Measurements from ENCODE around the gene ZGRF1.

Gene ZGRF1

GRCh38 chr4:112651641-112652040, 14.9 kb upstream of the ZGRF1 start:
- no peaks in the 10 kb centered on the region for H3K9me2 ChIP-seq (replicated peaks; ENCODE audit: control insufficient read depth, low read length)
- H3K4me3 ChIP-seq (ENCODE audit: low read length) = no peak overlapping the region
- no peaks in the 10 kb centered on the region for H3K27me3 ChIP-seq (ENCODE audit: control insufficient read depth, low read length)
- H4K20me1 ChIP-seq (ENCODE audit: control insufficient read depth, insufficient read depth, low read depth, low read length) = no peaks in the 10 kb centered on the region
- H3K79me2 ChIP-seq (ENCODE audit: control insufficient read depth, low read length) = no peaks in the 10 kb centered on the region
- no peak overlapping the region for H3K4me2 ChIP-seq (ENCODE audit: low read length)
- no peak overlapping the region for H3K27ac ChIP-seq (ENCODE audit: low read depth, low read length)
- peaks cover 2% of the 10 kb centered on the region; the same call in 1 of the 2 replicates for H3F3A ChIP-seq (ENCODE audit: control insufficient read depth, insufficient read depth)
- peaks cover 76% of the 10 kb centered on the region for H3K36me3 ChIP-seq (ENCODE audit: control insufficient read depth, low read length)
- no peak for TF ChIP-seq EZH2phosphoT487 (IDR thresholded peaks at IDR 0.05; ENCODE audit: borderline replicate concordance, low read length)
- H3K4me1 ChIP-seq (ENCODE audit: control insufficient read depth, low read length) = no peaks in the 10 kb centered on the region
- no peaks in the 10 kb centered on the region for H3K9me3 ChIP-seq (ENCODE audit: control insufficient read depth, insufficient read depth, low read length)

GRCh38 chr4:112650332-112650731, 13.6 kb upstream of the ZGRF1 start:
- H3K9me2 ChIP-seq (replicated peaks; ENCODE audit: control insufficient read depth, low read length) = no peaks in the 10 kb centered on the region
- peaks cover 75% of the 10 kb centered on the region for H3K36me3 ChIP-seq (ENCODE audit: control insufficient read depth, low read length)
- no peaks in the 10 kb centered on the region for H3K79me2 ChIP-seq (ENCODE audit: control insufficient read depth, low read length)
- no peaks in the 10 kb centered on the region for H3K27me3 ChIP-seq (ENCODE audit: control insufficient read depth, low read length)
- no peak overlapping the region for H3K4me3 ChIP-seq (ENCODE audit: low read length)
- no peaks in the 10 kb centered on the region for H4K20me1 ChIP-seq (ENCODE audit: control insufficient read depth, insufficient read depth, low read depth, low read length)
- no peaks in the 10 kb centered on the region for H3K4me1 ChIP-seq (ENCODE audit: control insufficient read depth, low read length)
- no peaks in the 10 kb centered on the region for H3K9me3 ChIP-seq (ENCODE audit: control insufficient read depth, insufficient read depth, low read length)
- no peak overlapping the region for H3K27ac ChIP-seq (ENCODE audit: low read depth, low read length)
- TF ChIP-seq CTCF (IDR thresholded peaks at IDR 0.05; ENCODE audit: low read depth, low read length, poor library complexity, severe bottlenecking) (no peak), EZH2phosphoT487 (IDR thresholded peaks at IDR 0.05; ENCODE audit: borderline replicate concordance, low read length) (no peak)
- H3K4me2 ChIP-seq (ENCODE audit: low read length) = no peak overlapping the region
- peaks cover 2% of the 10 kb centered on the region; the same call in 1 of the 2 replicates for H3F3A ChIP-seq (ENCODE audit: control insufficient read depth, insufficient read depth)

GRCh38 chr4:112649055-112649408, 12.3 kb upstream of the ZGRF1 start:
- Histone ChIP-seq H3K36me3 (ENCODE audit: control insufficient read depth, low read length) (peaks cover 67% of the 10 kb centered on the region), H3K79me2 (ENCODE audit: control insufficient read depth, low read length) (no peaks in the 10 kb centered on the region), H3K9me2 (replicated peaks; ENCODE audit: control insufficient read depth, low read length) (no peaks in the 10 kb centered on the region), H3K27me3 (ENCODE audit: control insufficient read depth, low read length) (no peaks in the 10 kb centered on the region), H3K4me2 (ENCODE audit: low read length) (no peak overlapping the region), H3K27ac (ENCODE audit: low read depth, low read length) (no peak overlapping the region), H4K20me1 (ENCODE audit: control insufficient read depth, insufficient read depth, low read depth, low read length) (no peaks in the 10 kb centered on the region), H3K4me3 (ENCODE audit: low read length) (no peak overlapping the region), H3F3A (ENCODE audit: control insufficient read depth, insufficient read depth) (peaks cover 2% of the 10 kb centered on the region), H3K4me1 (ENCODE audit: control insufficient read depth, low read length) (no peaks in the 10 kb centered on the region), H3K9me3 (ENCODE audit: control insufficient read depth, insufficient read depth, low read length) (no peaks in the 10 kb centered on the region)
- TF ChIP-seq CTCF (IDR thresholded peaks at IDR 0.05; ENCODE audit: low read depth, low read length, poor library complexity, severe bottlenecking) (no peak), EZH2phosphoT487 (IDR thresholded peaks at IDR 0.05; ENCODE audit: borderline replicate concordance, low read length) (no peak)

- H3K36me3 ChIP-seq (ENCODE audit: control insufficient read depth, low read length) = peaks cover 63% of the 10 kb centered on the region
- no peaks in the 10 kb centered on the region for H3K9me3 ChIP-seq (ENCODE audit: control insufficient read depth, insufficient read depth, low read length)
- no peak overlapping the region for H3K27ac ChIP-seq (ENCODE audit: low read depth, low read length)
- H3K4me2 ChIP-seq (ENCODE audit: low read length) = no peak overlapping the region
- TF ChIP-seq CTCF (IDR thresholded peaks at IDR 0.05; ENCODE audit: low read depth, low read length, poor library complexity, severe bottlenecking) (no peak), EZH2phosphoT487 (IDR thresholded peaks at IDR 0.05; ENCODE audit: borderline replicate concordance, low read length) (no peak)
- H4K20me1 ChIP-seq (ENCODE audit: control insufficient read depth, insufficient read depth, low read depth, low read length) = no peaks in the 10 kb centered on the region
- no peaks in the 10 kb centered on the region for H3K9me2 ChIP-seq (replicated peaks; ENCODE audit: control insufficient read depth, low read length)
- no peak overlapping the region for H3K4me3 ChIP-seq (ENCODE audit: low read length)
- no peaks in the 10 kb centered on the region for H3K79me2 ChIP-seq (ENCODE audit: control insufficient read depth, low read length)
- no peaks in the 10 kb centered on the region for H3K4me1 ChIP-seq (ENCODE audit: control insufficient read depth, low read length)
- H3F3A ChIP-seq (ENCODE audit: control insufficient read depth, insufficient read depth) = peaks cover 2% of the 10 kb centered on the region
- H3K27me3 ChIP-seq (ENCODE audit: control insufficient read depth, low read length) = no peaks in the 10 kb centered on the region
Measured at GRCh38 chr4:112648263-112649054, 11.8 kb upstream of the ZGRF1 start.
